WI38 (cell line): ENCODE measurements around the gene SLC6A12.

ENCODE experiments used
- H3K4me3 ChIP-seq: 2 replicates; pipeline ENCODE4 v1.5.1; 2011; ENCODE audit warnings: low read depth, mild to moderate bottlenecking, control low read depth, low read length
- TF ChIP-seq, protein P1 (sequence below): IDR thresholded peaks from 2 replicates; pipeline ENCODE4 v1.5.1; 2012; ENCODE audit warnings: low read depth, mild to moderate bottlenecking, control low read depth, low read length

The SLC6A12 gene

DNA sequence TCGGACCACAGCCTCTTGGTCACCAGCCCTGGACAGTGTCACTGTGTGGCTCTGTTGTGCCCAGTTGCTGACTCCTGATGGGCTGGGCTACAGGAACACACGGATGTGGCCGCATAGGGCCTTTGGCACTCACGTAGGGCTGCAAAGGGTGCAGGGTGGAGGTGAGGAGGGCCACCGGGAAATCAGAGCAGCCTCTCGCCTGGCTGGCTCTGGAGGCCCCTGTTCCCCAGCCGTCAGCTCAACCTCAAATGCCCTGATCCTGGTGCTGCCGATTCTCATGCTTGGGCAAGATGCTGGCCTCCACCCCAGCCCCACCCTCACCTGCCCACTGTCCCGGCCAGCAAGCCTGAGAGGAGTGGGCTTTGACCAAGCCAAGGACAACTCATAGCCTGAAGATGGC, 59.0 kb downstream of the SLC6A12 start:
- no peak overlapping the region for H3K4me3 ChIP-seq
- TF ChIP-seq, protein P1, sequence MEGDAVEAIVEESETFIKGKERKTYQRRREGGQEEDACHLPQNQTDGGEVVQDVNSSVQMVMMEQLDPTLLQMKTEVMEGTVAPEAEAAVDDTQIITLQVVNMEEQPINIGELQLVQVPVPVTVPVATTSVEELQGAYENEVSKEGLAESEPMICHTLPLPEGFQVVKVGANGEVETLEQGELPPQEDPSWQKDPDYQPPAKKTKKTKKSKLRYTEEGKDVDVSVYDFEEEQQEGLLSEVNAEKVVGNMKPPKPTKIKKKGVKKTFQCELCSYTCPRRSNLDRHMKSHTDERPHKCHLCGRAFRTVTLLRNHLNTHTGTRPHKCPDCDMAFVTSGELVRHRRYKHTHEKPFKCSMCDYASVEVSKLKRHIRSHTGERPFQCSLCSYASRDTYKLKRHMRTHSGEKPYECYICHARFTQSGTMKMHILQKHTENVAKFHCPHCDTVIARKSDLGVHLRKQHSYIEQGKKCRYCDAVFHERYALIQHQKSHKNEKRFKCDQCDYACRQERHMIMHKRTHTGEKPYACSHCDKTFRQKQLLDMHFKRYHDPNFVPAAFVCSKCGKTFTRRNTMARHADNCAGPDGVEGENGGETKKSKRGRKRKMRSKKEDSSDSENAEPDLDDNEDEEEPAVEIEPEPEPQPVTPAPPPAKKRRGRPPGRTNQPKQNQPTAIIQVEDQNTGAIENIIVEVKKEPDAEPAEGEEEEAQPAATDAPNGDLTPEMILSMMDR: no peak

DNA sequence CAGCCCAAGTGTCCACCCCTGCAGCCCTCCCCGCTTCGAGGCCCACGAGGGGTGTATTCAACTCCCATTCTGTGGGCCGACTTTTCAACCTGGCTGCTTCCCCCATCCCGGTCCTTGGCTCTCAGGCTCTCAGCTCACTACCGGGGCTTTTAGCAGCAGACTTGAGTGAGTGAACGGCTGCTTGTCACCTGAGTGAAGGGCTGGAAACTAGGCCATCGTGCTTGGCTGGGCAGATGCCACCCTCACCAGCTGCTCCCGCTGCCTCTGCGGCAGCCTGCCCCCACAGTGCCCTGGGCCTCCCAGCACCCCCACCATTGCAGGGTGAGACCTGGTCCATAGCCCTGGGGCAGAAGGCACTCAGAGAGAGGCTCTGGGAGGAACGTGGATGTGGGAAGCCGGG, 59.9 kb downstream of the SLC6A12 start:
- TF ChIP-seq, protein P1: no peak
- no peak overlapping the region for H3K4me3 ChIP-seq

DNA sequence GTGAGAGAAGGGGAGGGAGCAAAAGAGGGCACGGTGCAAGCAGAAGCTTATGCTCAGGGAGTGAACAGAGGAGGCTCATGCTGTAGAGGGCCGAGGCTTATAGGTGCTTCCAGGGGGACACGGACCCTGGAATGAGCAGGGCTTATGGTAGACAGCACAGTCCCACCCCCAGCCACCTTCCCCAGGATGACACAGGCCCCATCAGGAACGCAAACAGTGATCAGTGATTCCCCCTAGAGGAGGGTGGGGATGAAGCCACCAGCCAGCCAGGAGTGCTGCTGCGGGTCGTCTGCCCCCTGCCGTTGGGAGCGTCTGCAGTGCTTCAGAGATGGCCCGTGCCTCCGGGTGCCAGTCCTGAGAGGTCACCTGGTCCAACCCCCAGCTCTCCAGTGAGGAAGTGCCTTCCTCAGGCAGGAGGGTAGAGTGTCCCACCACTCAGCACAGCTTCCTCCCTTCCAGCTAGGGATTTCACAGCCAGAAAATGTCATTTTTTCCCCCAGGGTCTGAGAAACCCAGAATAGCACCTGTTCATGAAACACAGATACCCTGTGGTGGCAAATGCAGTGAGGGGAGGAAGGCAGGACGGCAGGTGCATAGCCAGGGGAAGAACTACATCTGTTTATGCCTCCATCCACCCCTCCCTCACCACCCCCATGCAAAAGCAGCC, 60.7 kb downstream of the SLC6A12 start:
- TF ChIP-seq, protein P1: peak; percentile 69
- H3K4me3 ChIP-seq: no peak overlapping the region

DNA sequence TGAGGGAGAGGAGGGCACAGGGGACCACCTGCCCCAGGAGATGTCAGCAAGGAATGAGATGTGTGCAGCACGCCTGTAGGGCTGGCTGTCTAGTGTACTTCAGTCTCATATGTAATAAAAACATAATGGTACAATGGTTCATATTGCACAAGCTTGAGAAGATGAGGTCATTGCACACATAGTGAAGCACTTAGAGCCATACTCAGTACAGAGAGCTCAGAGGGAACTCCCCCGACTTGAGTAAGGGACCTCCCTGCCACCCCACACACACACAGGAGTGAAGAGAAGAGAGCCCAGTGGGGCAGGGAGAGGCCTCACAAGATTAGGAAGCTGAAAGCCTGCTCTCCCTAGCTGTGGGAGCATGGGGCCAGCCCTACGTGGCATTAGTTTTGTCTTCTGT, 61.5 kb downstream of the SLC6A12 start:
- TF ChIP-seq, protein P1: no peak
- no peak overlapping the region for H3K4me3 ChIP-seq

DNA sequence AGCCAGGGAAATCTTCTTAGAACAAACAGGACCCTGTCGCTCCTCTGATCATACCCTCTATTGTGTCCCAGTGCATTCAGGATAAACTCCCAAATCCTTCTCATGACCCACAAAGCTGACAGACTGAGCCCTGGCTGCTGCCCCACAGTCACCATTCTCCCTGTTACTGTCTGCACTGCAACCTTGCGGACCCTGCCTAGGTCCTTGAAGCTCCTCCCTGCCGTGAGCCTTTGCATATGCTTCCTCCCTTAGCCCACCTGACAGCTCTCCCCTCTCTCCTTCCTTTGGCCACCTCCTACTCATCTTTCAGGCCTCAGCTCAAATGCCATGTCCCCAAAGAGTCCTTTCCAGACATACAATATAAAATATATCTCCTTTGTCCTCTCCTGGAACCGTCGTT, 62.4 kb downstream of the SLC6A12 start:
- TF ChIP-seq, protein P1: no peak
- H3K4me3 ChIP-seq: no peak overlapping the region

DNA sequence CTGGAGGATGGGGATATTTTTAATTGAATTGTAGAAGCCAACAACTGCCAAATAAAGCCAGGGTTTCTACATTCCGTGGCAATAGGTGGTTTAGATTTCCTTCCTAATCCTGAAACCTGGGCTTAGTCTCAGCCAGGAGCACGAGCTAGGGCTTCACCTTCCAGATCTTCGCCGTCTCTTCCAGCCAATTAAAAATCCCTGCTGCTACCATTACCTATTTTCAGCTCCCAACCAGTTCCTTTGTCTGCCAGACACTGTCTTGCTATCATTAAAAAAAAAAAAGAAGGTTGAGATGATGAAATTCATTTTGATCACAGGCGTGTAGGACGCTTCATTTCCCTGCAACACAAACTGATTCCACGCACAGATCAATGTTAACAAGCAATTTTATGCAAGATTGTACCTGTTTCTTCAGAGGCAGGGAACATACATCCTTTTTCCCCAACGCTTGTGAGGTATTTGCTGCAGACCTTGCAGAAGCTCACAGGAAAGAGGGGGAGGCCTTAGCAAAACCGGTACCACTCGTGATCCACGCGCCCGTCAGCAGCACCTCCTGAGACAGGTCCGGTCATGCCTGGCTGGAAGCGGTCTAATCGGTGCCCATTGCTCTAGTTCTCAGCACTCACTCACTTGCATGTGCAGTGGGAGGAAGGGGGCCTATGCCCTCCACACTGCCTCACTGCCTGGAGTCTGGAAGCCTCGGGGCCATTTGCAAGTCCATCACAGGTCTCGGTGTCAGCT, 65.1 kb downstream of the SLC6A12 start:
- TF ChIP-seq, protein P1: no peak

DNA sequence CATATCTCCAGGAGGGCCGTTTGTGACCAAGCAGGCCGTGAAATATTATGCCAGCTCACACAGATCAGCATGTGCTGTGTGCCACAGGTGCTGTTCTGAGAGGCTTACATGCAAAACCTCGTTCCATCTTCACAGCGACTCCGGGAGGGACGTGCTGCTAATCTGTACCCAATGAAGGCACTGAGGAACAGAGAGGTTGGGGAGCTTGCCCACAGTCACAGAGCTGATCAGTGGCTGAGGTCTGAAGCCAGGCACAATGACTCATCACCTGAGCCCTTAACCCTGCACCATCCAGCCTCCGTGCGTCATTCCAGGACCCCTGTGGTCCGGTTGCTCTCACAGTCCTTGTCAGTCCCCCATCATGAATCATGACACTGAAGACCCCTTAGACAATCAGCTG, 66.7 kb downstream of the SLC6A12 start:
- TF ChIP-seq, protein P1: no peak
- H3K4me3 ChIP-seq: no peak overlapping the region

More for the DNA sequence above, 65.1 kb downstream of the SLC6A12 start:
- H3K4me3 ChIP-seq: no peak overlapping the region
